ENCODE results near the gene SHF. TPM values are rescaled to one million over a fixed set of nuclear protein-coding genes. Genes with fewer than 3 reads are reported as not detected.

SHF gene
- total RNA-seq, 3 donors from 2014 or later: 5.0 to 9.7 (median 9.5) TPM

DNA sequence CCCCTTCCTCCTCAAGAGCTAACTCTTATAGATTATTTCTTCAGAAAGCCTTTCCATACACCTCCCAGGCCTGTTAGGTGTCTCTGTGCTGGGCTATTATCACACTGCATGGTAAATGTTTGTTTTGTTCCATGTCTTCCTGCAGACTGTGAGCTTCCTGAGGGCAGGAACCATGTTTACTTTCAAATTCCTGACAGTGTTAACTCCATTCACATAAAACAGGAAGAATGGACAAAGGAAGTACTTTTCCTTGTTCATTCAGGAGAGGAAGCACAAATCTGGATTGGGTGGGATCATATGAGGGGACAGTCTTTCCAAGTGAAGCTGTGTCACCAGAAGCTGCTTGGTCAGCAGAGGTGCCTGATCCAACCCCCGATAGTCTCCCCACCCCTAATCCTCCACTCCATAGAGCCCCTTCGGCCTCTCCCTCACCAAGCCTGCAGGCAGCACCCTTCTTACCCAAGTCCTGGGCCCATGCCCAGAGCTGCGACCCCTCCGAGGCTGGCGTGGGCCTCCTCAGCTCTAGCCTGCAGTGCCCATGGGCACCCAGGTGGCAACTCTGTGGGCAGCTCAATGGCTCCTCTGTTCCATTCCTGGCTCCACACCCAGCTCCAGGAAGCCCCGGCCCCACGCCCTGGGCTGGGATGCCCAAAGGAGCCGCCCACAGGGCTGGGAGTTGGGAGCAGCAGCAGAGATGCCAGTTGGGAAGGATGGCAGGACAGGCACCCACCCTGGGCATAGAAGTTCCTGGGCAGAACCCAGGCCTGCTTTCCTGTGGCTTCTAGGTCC lies 6.9 kb downstream of the SHF start:
- no peak for DNase-seq (ENCODE audit: low spot score in 2 of 2)
- Histone ChIP-seq H3K27ac (no peak overlapping the region), H3K9me3 (no peaks in the 10 kb centered on the region), H3K36me3 (no peaks in the 10 kb centered on the region), H3K4me1 (no peaks in the 10 kb centered on the region), H3K4me3 (no peak overlapping the region), H3K27me3 (no peaks in the 10 kb centered on the region)
- no peak for TF ChIP-seq POLR2AphosphoS5 (IDR thresholded peaks at IDR 0.05)
- TF ChIP-seq, protein P1, sequence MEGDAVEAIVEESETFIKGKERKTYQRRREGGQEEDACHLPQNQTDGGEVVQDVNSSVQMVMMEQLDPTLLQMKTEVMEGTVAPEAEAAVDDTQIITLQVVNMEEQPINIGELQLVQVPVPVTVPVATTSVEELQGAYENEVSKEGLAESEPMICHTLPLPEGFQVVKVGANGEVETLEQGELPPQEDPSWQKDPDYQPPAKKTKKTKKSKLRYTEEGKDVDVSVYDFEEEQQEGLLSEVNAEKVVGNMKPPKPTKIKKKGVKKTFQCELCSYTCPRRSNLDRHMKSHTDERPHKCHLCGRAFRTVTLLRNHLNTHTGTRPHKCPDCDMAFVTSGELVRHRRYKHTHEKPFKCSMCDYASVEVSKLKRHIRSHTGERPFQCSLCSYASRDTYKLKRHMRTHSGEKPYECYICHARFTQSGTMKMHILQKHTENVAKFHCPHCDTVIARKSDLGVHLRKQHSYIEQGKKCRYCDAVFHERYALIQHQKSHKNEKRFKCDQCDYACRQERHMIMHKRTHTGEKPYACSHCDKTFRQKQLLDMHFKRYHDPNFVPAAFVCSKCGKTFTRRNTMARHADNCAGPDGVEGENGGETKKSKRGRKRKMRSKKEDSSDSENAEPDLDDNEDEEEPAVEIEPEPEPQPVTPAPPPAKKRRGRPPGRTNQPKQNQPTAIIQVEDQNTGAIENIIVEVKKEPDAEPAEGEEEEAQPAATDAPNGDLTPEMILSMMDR (IDR thresholded peaks at IDR 0.05): no peak
- TF ChIP-seq POLR2A (IDR thresholded peaks at IDR 0.05): no peak
- intact Hi-C loops (cut with DNase I; ENCODE audit: low total_unique reads): no loop called here

DNA sequence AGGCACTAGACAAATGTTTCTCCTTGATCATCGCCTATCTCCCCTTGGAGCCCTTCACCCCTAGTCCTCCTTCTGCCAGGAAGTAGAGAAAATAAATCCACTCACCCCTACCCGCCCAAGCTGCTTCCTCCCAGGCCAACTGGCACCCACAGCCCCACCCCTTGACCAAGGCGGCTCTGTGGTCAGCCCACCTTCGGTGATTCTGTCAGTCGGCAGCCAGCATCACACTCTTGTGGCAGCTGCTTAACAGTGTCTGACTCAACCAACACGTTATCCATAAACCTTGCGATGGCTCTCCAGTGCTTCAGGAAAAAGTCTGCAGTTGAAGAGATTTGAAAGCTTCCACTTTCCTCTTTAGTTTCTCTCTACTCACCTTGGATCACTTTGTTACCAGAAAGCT lies 7.6 kb downstream of the SHF start:
- no peak for DNase-seq (ENCODE audit: low spot score in 2 of 2)
- Histone ChIP-seq H3K27me3 (no peaks in the 10 kb centered on the region), H3K4me3 (no peak overlapping the region), H3K27ac (peak overlapping the region; percentile 9 to 22), H3K36me3 (no peaks in the 10 kb centered on the region), H3K4me1 (no peaks in the 10 kb centered on the region), H3K9me3 (no peaks in the 10 kb centered on the region)
- TF ChIP-seq POLR2A (IDR thresholded peaks at IDR 0.05): no peak
- no peak for TF ChIP-seq POLR2AphosphoS5 (IDR thresholded peaks at IDR 0.05)
- TF ChIP-seq, protein P1 (IDR thresholded peaks at IDR 0.05): no peak
- intact Hi-C loops (cut with DNase I; ENCODE audit: low total_unique reads): no loop called here

DNA sequence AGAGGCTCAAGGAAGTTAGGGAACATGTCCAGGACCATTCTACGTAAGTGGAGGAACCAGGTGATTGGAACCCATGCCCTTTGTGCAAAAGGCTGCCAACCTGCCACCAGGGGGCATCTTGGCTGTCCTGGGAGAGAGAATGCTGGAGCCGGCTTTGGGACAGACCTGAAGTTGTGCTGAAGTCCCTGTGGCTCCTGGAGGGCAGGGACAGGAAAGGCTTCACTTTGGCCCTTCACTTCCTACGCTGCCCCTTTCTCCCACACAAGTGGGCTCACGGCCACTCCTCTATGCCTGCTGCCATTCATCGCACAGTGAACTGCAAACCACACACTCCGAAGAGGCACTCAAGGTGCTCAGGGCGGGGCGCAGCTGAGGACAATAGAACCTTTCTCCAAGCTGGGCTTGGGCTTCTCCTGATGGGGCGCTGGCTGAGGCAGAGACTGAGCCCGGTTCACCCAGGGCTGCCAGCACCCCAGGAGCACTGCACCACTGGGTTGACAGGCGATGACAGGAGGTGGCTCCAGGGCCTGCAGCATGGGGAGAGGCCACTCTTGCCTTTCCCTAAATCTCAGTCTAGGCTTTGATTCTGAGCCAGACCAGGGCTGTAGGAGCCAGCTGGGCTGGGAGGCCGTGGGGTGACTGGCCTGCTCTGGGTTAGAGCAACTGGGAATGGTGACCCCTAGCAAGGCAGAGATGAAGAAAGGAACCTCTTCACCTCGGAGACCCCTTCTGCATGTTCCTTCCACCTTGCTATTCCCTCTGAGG lies 8.4 kb downstream of the SHF start:
- no peak for DNase-seq (ENCODE audit: low spot score in 2 of 2)
- intact Hi-C loops (cut with DNase I; ENCODE audit: low total_unique reads): no loop called here
- H3K27ac ChIP-seq: peak overlapping the region in 1 of 2 donors; percentile 57

DNA sequence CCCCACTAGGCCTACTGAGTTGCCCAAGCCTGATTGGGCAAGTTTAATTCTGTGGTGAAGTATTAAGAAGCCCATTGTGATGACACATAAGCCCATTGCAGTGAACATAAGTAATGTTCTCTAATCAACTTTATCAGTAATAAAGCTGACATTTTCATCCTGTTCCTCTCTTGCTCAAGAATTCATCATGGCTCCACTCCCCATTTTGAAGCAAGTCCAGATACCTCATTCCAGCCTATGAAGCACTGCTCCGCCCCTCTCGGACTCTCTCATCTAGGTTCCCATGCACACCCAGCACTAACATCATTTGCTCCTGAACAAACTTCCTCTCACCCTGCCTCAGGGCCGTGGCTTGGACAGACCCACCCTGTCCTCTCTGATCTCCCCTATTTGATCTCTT lies 10.5 kb downstream of the SHF start:
- Histone ChIP-seq H3K27me3 (no peaks in the 10 kb centered on the region), H3K36me3 (no peaks in the 10 kb centered on the region), H3K9me3 (no peaks in the 10 kb centered on the region), H3K4me1 (no peaks in the 10 kb centered on the region), H3K4me3 (no peak overlapping the region), H3K27ac (no peak overlapping the region)
- intact Hi-C loops (cut with DNase I; ENCODE audit: low total_unique reads): no loop called here
- TF ChIP-seq POLR2AphosphoS5 (IDR thresholded peaks at IDR 0.05) (no peak), POLR2A (IDR thresholded peaks at IDR 0.05) (no peak)
- TF ChIP-seq, protein P1 (IDR thresholded peaks at IDR 0.05): no peak
- no peak for DNase-seq (ENCODE audit: low spot score in 2 of 2)

More for the DNA sequence above, 8.4 kb downstream of the SHF start:
- no peaks in the 10 kb centered on the region for H3K4me1 ChIP-seq
- H3K4me3 ChIP-seq: no peak overlapping the region
- H3K9me3 ChIP-seq: no peaks in the 10 kb centered on the region
- no peaks in the 10 kb centered on the region for H3K36me3 ChIP-seq
- H3K27me3 ChIP-seq: no peaks in the 10 kb centered on the region
- TF ChIP-seq POLR2A (IDR thresholded peaks at IDR 0.05): no peak
- TF ChIP-seq, protein P1 (IDR thresholded peaks at IDR 0.05): peak in 2 of 3 donors; percentile 29 to 30

DNA sequence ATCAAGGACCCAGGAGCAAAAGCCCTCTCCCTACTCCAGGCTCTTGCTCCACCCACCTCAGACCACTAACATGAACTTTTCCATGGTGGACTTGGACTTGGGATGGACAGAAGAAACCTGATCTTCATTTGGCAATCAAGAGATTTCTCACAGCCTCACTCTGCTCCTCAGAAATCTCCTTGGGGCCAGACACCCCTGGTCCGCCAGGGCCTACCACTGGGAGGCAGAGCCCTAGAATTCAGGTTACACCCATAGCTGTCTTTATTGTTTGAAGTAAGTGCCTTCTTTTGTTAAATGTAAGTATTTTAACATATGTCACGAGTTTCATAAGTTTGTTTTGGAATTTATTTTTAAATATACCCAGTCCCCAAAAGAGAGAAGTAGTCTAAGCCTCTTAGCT lies 13.2 kb downstream of the SHF start:
- H3K36me3 ChIP-seq: no peaks in the 10 kb centered on the region
- TF ChIP-seq POLR2A (IDR thresholded peaks at IDR 0.05): no peak
- TF ChIP-seq, protein P1 (IDR thresholded peaks at IDR 0.05): no peak
- TF ChIP-seq POLR2AphosphoS5 (IDR thresholded peaks at IDR 0.05): no peak
- intact Hi-C loops (cut with DNase I; ENCODE audit: low total_unique reads): no loop called here

More for the DNA sequence above, 13.2 kb downstream of the SHF start:
- no peak for DNase-seq (ENCODE audit: low spot score in 2 of 2)
- no peaks in the 10 kb centered on the region for H3K9me3 ChIP-seq
- no peak overlapping the region for H3K4me3 ChIP-seq
- no peaks in the 10 kb centered on the region for H3K27me3 ChIP-seq
- H3K4me1 ChIP-seq: no peaks in the 10 kb centered on the region
- H3K27ac ChIP-seq: no peak overlapping the region
